SH-SY5Y (cell line): ENCODE measurements around the gene CDS2.

ENCODE experiments used
- GATA2 ChIP-seq: IDR thresholded peaks from 2 replicates; pipeline ENCODE4 v1.6.1; 2011; ENCODE audit warnings: mild to moderate bottlenecking, low read depth, low read length
- GATA3 ChIP-seq: IDR thresholded peaks from 2 replicates; pipeline ENCODE4 v1.6.1; 2011; ENCODE audit warnings: low read depth, mild to moderate bottlenecking, low read length, moderate library complexity

GRCh38 chr20:5183731-5184474 lies 57.1 kb downstream of the CDS2 start:
- TF ChIP-seq GATA2, result no peak
- no peak for TF ChIP-seq GATA3
